ENCODE data around the gene VAV2. TPM values are rescaled to one million over a fixed set of nuclear protein-coding genes. Genes with fewer than 3 reads are reported as not detected.
A peak's percentile ranks its signal among the peaks of the same experiment; 100 is the strongest.

VAV2 gene
- total RNA-seq, 4 donors from 2014 or later = 9.1 to 13.5 (median 10.1) TPM

GRCh38 chr9:133715295-133715865, 276.7 kb downstream of the VAV2 start:
- TF ChIP-seq POLR2A (IDR thresholded peaks at IDR 0.05; ENCODE audit: low read depth) = no peak
- TF ChIP-seq POLR2AphosphoS5 (IDR thresholded peaks at IDR 0.05) = no peak
- no peak for TF ChIP-seq EP300 (IDR thresholded peaks at IDR 0.05)
- no peak for TF ChIP-seq CTCF (IDR thresholded peaks at IDR 0.05)

GRCh38 chr9:133714606-133715294, 277.4 kb downstream of the VAV2 start:
- peaks cover 0 to 28% (median 0%) of the 10 kb centered on the region in 4 donors for H3K27me3 ChIP-seq
- H3K9me3 ChIP-seq = no peaks in the 10 kb centered on the region
- no peak for TF ChIP-seq POLR2A (IDR thresholded peaks at IDR 0.05; ENCODE audit: low read depth)
- TF ChIP-seq POLR2AphosphoS5 (IDR thresholded peaks at IDR 0.05) = no peak
- no peak for TF ChIP-seq CTCF (IDR thresholded peaks at IDR 0.05)
- no peak for TF ChIP-seq EP300 (IDR thresholded peaks at IDR 0.05)
- H3K4me1 ChIP-seq = peaks cover 8 to 20% (median 11%) of the 10 kb centered on the region in 4 donors
- H3K4me3 ChIP-seq = no peak overlapping the region
- no peaks in the 10 kb centered on the region for H3K36me3 ChIP-seq
- WGBS = 90% methylated on average over 15 of the region's 15 CpGs
- intact Hi-C loops (cut with DNase I) = no loop called here
- peak overlapping the region in 3 of 4 donors; percentile 4 to 53 (median 13) for H3K27ac ChIP-seq (replicated peaks in 1 of 4)
- no peak for DNase-seq (ENCODE audit: extremely low spot score)

More at GRCh38 chr9:133715295-133715865, 276.7 kb downstream of the VAV2 start:
- no peak for DNase-seq (ENCODE audit: extremely low spot score)
- Histone ChIP-seq H3K27ac (replicated peaks in 1 of 4) (peak overlapping the region in 2 of 4 donors; percentile 13 to 53), H3K4me3 (no peak overlapping the region), H3K9me3 (no peaks in the 10 kb centered on the region), H3K27me3 (peaks cover 0 to 28% (median 0%) of the 10 kb centered on the region in 4 donors), H3K4me1 (peaks cover 8 to 20% (median 11%) of the 10 kb centered on the region in 4 donors), H3K36me3 (no peaks in the 10 kb centered on the region)
- intact Hi-C loops (cut with DNase I) = no loop called here
- 78% methylated on average over 22 of the region's 23 CpGs for WGBS

GRCh38 chr9:133713960-133714495, 278.1 kb downstream of the VAV2 start:
- 92% methylated on average over 18 of the region's 18 CpGs for WGBS
- H3K27me3 ChIP-seq = peaks cover 0 to 28% (median 0%) of the 10 kb centered on the region in 4 donors
- intact Hi-C loops (cut with DNase I) = no loop called here
- H3K36me3 ChIP-seq = no peaks in the 10 kb centered on the region
- TF ChIP-seq POLR2A (IDR thresholded peaks at IDR 0.05; ENCODE audit: low read depth) (no peak), CTCF (IDR thresholded peaks at IDR 0.05) (no peak), POLR2AphosphoS5 (IDR thresholded peaks at IDR 0.05) (no peak), EP300 (IDR thresholded peaks at IDR 0.05) (no peak)
- no peak overlapping the region for H3K4me3 ChIP-seq
- H3K27ac ChIP-seq (replicated peaks in 1 of 4) = peak overlapping the region in 1 of 4 donors; percentile 4
- no peaks in the 10 kb centered on the region for H3K9me3 ChIP-seq
- DNase-seq (ENCODE audit: extremely low spot score) = no peak
- H3K4me1 ChIP-seq = peaks cover 8 to 20% (median 11%) of the 10 kb centered on the region in 4 donors

- Histone ChIP-seq H3K27me3 (peaks cover 0 to 28% (median 0%) of the 10 kb centered on the region in 4 donors), H3K4me1 (peaks cover 8 to 20% (median 11%) of the 10 kb centered on the region in 4 donors), H3K36me3 (no peaks in the 10 kb centered on the region), H3K4me3 (no peak overlapping the region), H3K27ac (replicated peaks in 1 of 4) (no peak overlapping the region), H3K9me3 (no peaks in the 10 kb centered on the region)
- 77% methylated on average over 25 of the region's 25 CpGs for WGBS
- TF ChIP-seq EP300 (IDR thresholded peaks at IDR 0.05) (no peak), POLR2A (IDR thresholded peaks at IDR 0.05; ENCODE audit: low read depth) (no peak), POLR2AphosphoS5 (IDR thresholded peaks at IDR 0.05) (no peak), CTCF (IDR thresholded peaks at IDR 0.05) (no peak)
- DNase-seq (ENCODE audit: extremely low spot score) = no peak
- intact Hi-C loops (cut with DNase I) = no loop called here
Observed at GRCh38 chr9:133713150-133713959, 278.8 kb downstream of the VAV2 start.

All from esophagus muscularis mucosa (tissue), 4 donors.